Keratinocyte (primary cell): ENCODE results near the gene DCP1B. TPM values are rescaled to one million over a fixed set of nuclear protein-coding genes. Genes with fewer than 3 reads are reported as not detected.
A peak's percentile ranks its signal among the peaks of the same experiment; 100 is the strongest.

ENCODE experiments used
- DNase-seq: peaks from one replicate; pipeline ENCODE4 v3.0.0-alpha.2; 2011; ENCODE audit warnings: low read depth, missing footprints, low spot score
- FAIRE-seq: peaks from 2 replicates; lab custom pipeline; 2011; peaks lifted over from hg19 to GRCh38; lab: Jason Lieb, UNC
- H2AFZ ChIP-seq: 2 replicates; pipeline ENCODE4 v1.6.0; 2012; ENCODE audit warnings: low read length, control low read depth, inconsistent platforms; ENCODE audit not compliant: control insufficient read depth
- H3K27ac ChIP-seq: 2 replicates; pipeline ENCODE4 v1.5.1; 2011; ENCODE audit warnings: low read length; ENCODE audit not compliant: control insufficient read depth, insufficient read depth
- H3K27me3 ChIP-seq: 3 replicates; pipeline ENCODE4 v1.6.0; 2011; ENCODE audit warnings: low read length; ENCODE audit not compliant: control insufficient read depth, insufficient read depth; ENCODE audit errors: extremely low read depth
- H3K36me3 ChIP-seq, 2 experiments: 2 replicates in 1 of 2; 3 replicates in 1 of 2; pipeline ENCODE4 v1.5.1; 2011; ENCODE audit warnings: low read length in 2 of 2, mild to moderate bottlenecking in 1 of 2; ENCODE audit not compliant: control insufficient read depth in 2 of 2, insufficient read depth in 2 of 2; ENCODE audit errors: extremely low read depth in 1 of 2
- H3K4me1 ChIP-seq: 3 replicates; pipeline ENCODE4 v1.5.1; 2011; ENCODE audit warnings: low read length; ENCODE audit not compliant: control insufficient read depth, insufficient read depth; ENCODE audit errors: extremely low read depth
- H3K4me2 ChIP-seq: 3 replicates; pipeline ENCODE4 v1.6.0; 2011; ENCODE audit warnings: low read depth, low read length; ENCODE audit not compliant: control insufficient read depth, insufficient read depth; ENCODE audit errors: extremely low read depth
- H3K4me3 ChIP-seq, 3 experiments: fragments of 200-600 bp in 1 of 3; sonication (generic) in 1 of 3; 2 replicates in 2 of 3; 3 replicates in 1 of 3; pipeline ENCODE4 v1.5.1; 2011 to 2016; ENCODE audit warnings: low read length in 3 of 3, mild to moderate bottlenecking in 3 of 3, control low read depth in 2 of 3, inconsistent platforms in 1 of 3, low read depth in 1 of 3, mixed read lengths in 1 of 3, mixed run types in 1 of 3, moderate library complexity in 1 of 3; ENCODE audit not compliant: control insufficient read depth in 2 of 3, insufficient read depth in 2 of 3; ENCODE audit errors: extremely low read depth in 1 of 3
- H3K79me2 ChIP-seq: 2 replicates; pipeline ENCODE4 v1.6.0; 2012; ENCODE audit warnings: low read length; ENCODE audit not compliant: control insufficient read depth, insufficient read depth
- H3K9ac ChIP-seq: 3 replicates; pipeline ENCODE4 v1.6.0; 2011; ENCODE audit warnings: low read length; ENCODE audit not compliant: control insufficient read depth, insufficient read depth; ENCODE audit errors: extremely low read depth
- H3K9me1 ChIP-seq: 3 replicates; pipeline ENCODE4 v1.6.0; 2011; ENCODE audit warnings: low read length; ENCODE audit not compliant: control insufficient read depth, insufficient read depth; ENCODE audit errors: extremely low read depth
- H3K9me3 ChIP-seq: 2 replicates; pipeline ENCODE4 v1.5.1; 2012; ENCODE audit warnings: low read depth, low read length; ENCODE audit not compliant: control insufficient read depth
- H4K20me1 ChIP-seq: 3 replicates; pipeline ENCODE4 v1.6.0; 2011; ENCODE audit warnings: low read length; ENCODE audit not compliant: control insufficient read depth, insufficient read depth; ENCODE audit errors: extremely low read depth
- CTCF ChIP-seq, 3 experiments: IDR thresholded peaks in 1 of 3; conservative IDR thresholded peaks in 1 of 3; optimal IDR thresholded peaks in 1 of 3; 2 replicates in 2 of 3; 3 replicates in 1 of 3; pipeline versions ENCODE3 to v1.5.1; 2011; ENCODE audit warnings: low read length in 3 of 3, mild to moderate bottlenecking in 3 of 3, moderate library complexity in 2 of 3, control low read depth in 1 of 3, inconsistent platforms in 1 of 3; ENCODE audit not compliant: insufficient read depth in 2 of 3; ENCODE audit errors: extremely low read depth in 1 of 3
- EZH2 ChIP-seq: IDR thresholded peaks from one replicate; pipeline ENCODE4 v1.6.1; 2012; ENCODE audit warnings: inconsistent platforms, mild to moderate bottlenecking, low read length, moderate library complexity
- dilution Hi-C: fragments of 300-500 bp; cut with MboI; formaldehyde crosslinking; loops from one replicate; pipeline ENCODE4 v1.7.0; 2020; ENCODE audit warnings: low sequenced_read_pairs; ENCODE audit not compliant: extremely low pct_ligation_motif_present
- polyA plus RNA-seq, 5 experiments: library from polyadenylated mRNA; depleted of rRNA in 3 of 5; stranded (reverse) in 3 of 5; stranded (forward) in 1 of 5; unstranded in 1 of 5; fragments of >200 nt; gene quantifications; 1 replicate in 1 of 5; 2 replicates in 3 of 5; 3 replicates in 1 of 5; pipeline versions ENCODE4 v1.2.1 to v1.2.3, GENCODE V29; 2011 to 2012; ENCODE audit warnings: missing spikeins in 2 of 5, low read depth in 1 of 5, low replicate concordance in 1 of 5

Gene DCP1B
- polyA plus RNA-seq, 1 donor (not counting 4 experiments of a cell fraction or from before 2014, with no cell fraction given) = 9.7 TPM

GRCh38 chr12:1994429-1995143 lies 9.7 kb downstream of the DCP1B start:
- H3K4me1 ChIP-seq = peaks cover 7% of the 10 kb centered on the region
- no peak for DNase-seq
- no peaks in the 10 kb centered on the region for H3K79me2 ChIP-seq
- no peaks in the 10 kb centered on the region for H4K20me1 ChIP-seq
- no peak overlapping the region for H3K9ac ChIP-seq
- no peaks in the 10 kb centered on the region for H3K9me1 ChIP-seq
- H3K27me3 ChIP-seq = no peaks in the 10 kb centered on the region
- H2AFZ ChIP-seq = no peak overlapping the region
- no peak overlapping the region for H3K4me2 ChIP-seq
- H3K27ac ChIP-seq = no peak overlapping the region
- FAIRE-seq = no peak
- H3K4me3 ChIP-seq = no peak overlapping the region
- H3K9me3 ChIP-seq = no peaks in the 10 kb centered on the region
- dilution Hi-C loops = no loop called here
- TF ChIP-seq CTCF (optimal IDR thresholded peaks at IDR 0.05 in 1 of 3, IDR thresholded peaks at IDR 0.05 in 1 of 3, conservative IDR thresholded peaks at IDR 0.05 in 1 of 3; ENCODE audit: extremely low read depth in 1 of 3, insufficient read depth in 2 of 3, low read length in 3 of 3) (no peak), EZH2 (no peak)
- peaks cover 0 to 1% of the 10 kb centered on the region in 2 experiments for H3K36me3 ChIP-seq

DNA sequence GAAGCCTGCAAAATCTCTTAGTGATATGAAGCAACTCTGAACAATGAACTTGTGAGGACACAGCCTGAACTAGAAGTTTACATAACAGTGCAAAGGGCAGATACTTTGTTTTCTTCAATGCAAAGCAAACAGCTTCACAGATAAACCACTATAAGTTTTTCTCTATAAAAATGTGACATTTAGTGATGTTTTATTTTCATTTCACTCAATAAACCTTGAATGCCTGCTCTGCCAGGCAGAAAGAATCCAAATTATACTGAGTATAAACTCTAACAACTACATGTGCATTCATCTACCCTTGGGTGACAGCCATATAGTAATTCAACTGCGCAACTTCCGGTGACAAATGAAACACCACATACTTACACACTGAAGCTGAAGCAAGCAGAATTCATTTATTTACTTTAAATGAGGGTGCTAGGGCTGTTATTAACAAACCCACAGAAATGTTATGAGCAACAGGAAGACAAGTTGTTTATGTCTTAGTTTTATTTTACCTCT lies 10.3 kb downstream of the DCP1B start:
- no peak overlapping the region for H3K4me3 ChIP-seq
- no peaks in the 10 kb centered on the region for H3K9me1 ChIP-seq
- dilution Hi-C loops = no loop called here
- no peaks in the 10 kb centered on the region for H3K27me3 ChIP-seq
- H2AFZ ChIP-seq = no peak overlapping the region
- H4K20me1 ChIP-seq = no peaks in the 10 kb centered on the region
- peaks cover 0 to 1% of the 10 kb centered on the region in 2 experiments for H3K36me3 ChIP-seq
- H3K4me2 ChIP-seq = no peak overlapping the region
- H3K9ac ChIP-seq = no peak overlapping the region
- DNase-seq = no peak
- H3K4me1 ChIP-seq = peaks cover 7% of the 10 kb centered on the region
- TF ChIP-seq EZH2 = no peak
- no peak for TF ChIP-seq CTCF (optimal IDR thresholded peaks at IDR 0.05 in 1 of 3, IDR thresholded peaks at IDR 0.05 in 1 of 3, conservative IDR thresholded peaks at IDR 0.05 in 1 of 3; ENCODE audit: extremely low read depth in 1 of 3, insufficient read depth in 2 of 3, low read length in 3 of 3)
- no peak for FAIRE-seq
- no peaks in the 10 kb centered on the region for H3K9me3 ChIP-seq
- no peaks in the 10 kb centered on the region for H3K79me2 ChIP-seq
- peak overlapping the region; percentile 18 for H3K27ac ChIP-seq
